C4-2B (cell line): ENCODE measurements around the gene STAB1.

Experiments
- CTCF ChIP-seq: fragments of 450-650 bp; conservative IDR thresholded peaks from 2 replicates; pipeline ENCODE4 v1.5.1; 2017; ENCODE audit warnings: mild to moderate bottlenecking
- ZFX ChIP-seq: fragments of 450-650 bp; IDR thresholded peaks from 2 replicates; pipeline ENCODE4 v1.6.1; 2017

DNA sequence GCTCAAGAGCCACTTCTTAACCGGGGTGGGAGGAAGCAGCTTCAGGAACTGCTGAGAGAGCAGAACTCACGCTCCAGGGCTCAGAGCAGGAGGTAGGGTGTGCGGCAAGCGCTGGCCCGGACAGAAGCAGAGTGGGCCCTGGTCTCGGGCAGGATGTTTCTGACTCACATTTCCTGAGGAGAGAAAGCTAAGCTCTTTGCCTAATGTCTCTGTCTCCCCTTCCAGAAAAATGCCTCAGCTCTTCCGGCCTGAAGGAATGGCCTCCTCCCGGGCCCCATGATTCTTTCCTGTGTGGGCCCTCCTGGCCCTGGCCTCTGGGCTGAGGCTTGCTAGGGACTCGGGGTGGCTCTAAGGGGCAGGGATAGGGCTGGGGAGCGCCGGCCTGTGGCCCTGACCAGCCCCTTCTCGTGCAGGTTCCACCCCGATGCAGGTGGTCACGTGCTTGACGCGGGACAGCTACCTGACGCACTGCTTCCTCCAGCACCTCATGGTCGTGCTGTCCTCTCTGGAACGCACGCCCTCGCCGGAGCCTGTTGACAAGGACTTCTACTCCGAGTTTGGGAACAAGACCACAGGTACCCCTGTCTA is 4.1 kb upstream of the STAB1 start:
- TF ChIP-seq CTCF (no peak), ZFX (no peak)
